B cell (primary cell): ENCODE data around the gene CCDC88B. TPM values are rescaled to one million over a fixed set of nuclear protein-coding genes. Genes with fewer than 3 reads are reported as not detected.
"Not testable (repeated sequence)": the region's sequence is repeated elsewhere in the genome, so short reads cannot be mapped to it uniquely, and the experiment has no call there.

ENCODE experiments used
- ATAC-seq: fragments of 200-7000 bp; cut with Tn5 transposase; one replicate; pipeline ENCODE4 v1.10.0; 2021; ENCODE audit warnings: low read depth, mild to moderate bottlenecking, moderate number of reproducible peaks, moderate library complexity
- CTCF ChIA-PET: fragments of 350-600 bp; sonication (Branson Sonifier 250); formaldehyde crosslinking; loops from one replicate; lab custom pipeline; 2021; ENCODE audit warnings: antibody characterized with exemption, inconsistent platforms; lab: Charles Lee
- POLR2A ChIA-PET: fragments of 350-600 bp; sonication (Branson Sonifier 250); formaldehyde crosslinking; loops from one replicate; lab custom pipeline; 2021; ENCODE audit warnings: antibody characterized with exemption; lab: Charles Lee
- DNase-seq: peaks from one replicate; pipeline ENCODE4 v3.0.0; 2013
- H2AFZ ChIP-seq: 2 replicates; pipeline ENCODE4 v1.6.1; 2012; ENCODE audit warnings: mild to moderate bottlenecking, low read depth, low read length; ENCODE audit not compliant: insufficient read depth, poor library complexity, severe bottlenecking
- H3K27ac ChIP-seq, 2 donors: 1 replicate in 1 of 2; 2 replicates in 1 of 2; pipeline ENCODE4 v1.5.1; 2012 to 2013; ENCODE audit warnings: low read length in 2 of 2, mild to moderate bottlenecking in 2 of 2, moderate library complexity in 1 of 2
- H3K27me3 ChIP-seq, 4 experiments: fragments of 200-600 bp in 1 of 4; sonication (generic) in 1 of 4; replicated peaks in 1 of 4; 1 replicate in 2 of 4; 2 replicates in 2 of 4; pipeline versions ENCODE4 v1.6.1 to v1.7.0; 2013 to 2016; ENCODE audit warnings: low read length in 3 of 4, mild to moderate bottlenecking in 2 of 4, mixed read lengths in 1 of 4, moderate library complexity in 1 of 4; ENCODE audit not compliant: insufficient read depth in 4 of 4, control insufficient read depth in 3 of 4; ENCODE audit errors: control extremely low read depth in 1 of 4
- H3K36me3 ChIP-seq, 2 experiments: replicated peaks in 1 of 2; 1 replicate in 1 of 2; 2 replicates in 1 of 2; pipeline versions ENCODE4 v1.6.1 to v1.7.1; 2013; ENCODE audit warnings: low read length in 1 of 2; ENCODE audit not compliant: insufficient read depth in 2 of 2, control insufficient read depth in 1 of 2; ENCODE audit errors: control extremely low read depth in 1 of 2, extremely low read depth in 1 of 2
- H3K4me1 ChIP-seq, 2 donors: fragments of 200-600 bp in 1 of 2; sonication (generic) in 1 of 2; 1 replicate in 1 of 2; 2 replicates in 1 of 2; pipeline versions ENCODE4 v1.5.1 to v1.6.1; 2013 to 2017; ENCODE audit warnings: low read length in 2 of 2; ENCODE audit not compliant: control insufficient read depth in 2 of 2, insufficient read depth in 2 of 2
- H3K4me2 ChIP-seq: replicated peaks from 2 replicates; pipeline ENCODE3; 2012; ENCODE audit warnings: mild to moderate bottlenecking, low read depth, low read length; ENCODE audit not compliant: poor library complexity, severe bottlenecking
- H3K4me3 ChIP-seq, 5 experiments: fragments of 200-600 bp in 1 of 5; sonication (generic) in 1 of 5; 1 replicate in 3 of 5; 2 replicates in 2 of 5; pipeline versions ENCODE4 v1.5.1 to v1.7.0; 2011 to 2016; ENCODE audit warnings: low read length in 4 of 5, mild to moderate bottlenecking in 4 of 5, low read depth in 2 of 5, control low read depth in 1 of 5, moderate library complexity in 1 of 5; ENCODE audit not compliant: insufficient read depth in 1 of 5; ENCODE audit errors: control extremely low read depth in 1 of 5, extremely low read depth in 1 of 5
- H3K79me2 ChIP-seq: fragments of 200-600 bp; sonication (generic); one replicate; pipeline ENCODE4 v1.6.0; 2016; ENCODE audit warnings: low read length; ENCODE audit not compliant: control insufficient read depth, insufficient read depth
- H3K9ac ChIP-seq: fragments of 200-600 bp; sonication (generic); 2 replicates; pipeline ENCODE4 v1.6.1; 2017; ENCODE audit warnings: mild to moderate bottlenecking, low read length, moderate library complexity
- H3K9me3 ChIP-seq, 3 donors: one replicate each; pipeline versions ENCODE4 v1.6.1 to v1.7.1; 2013; ENCODE audit warnings: low read length in 2 of 3; ENCODE audit not compliant: control insufficient read depth in 2 of 3, insufficient read depth in 1 of 3; ENCODE audit errors: control extremely low read depth in 1 of 3
- H4K20me1 ChIP-seq: 2 replicates; pipeline ENCODE4 v1.6.0; 2012; ENCODE audit warnings: mild to moderate bottlenecking, low read length; ENCODE audit not compliant: insufficient read depth, control insufficient read depth, poor library complexity, severe bottlenecking
- H3K27ac Mint-ChIP-seq: one replicate; pipeline ENCODE4 v1.8.0; 2021; ENCODE audit warnings: mixed read lengths
- H3K27me3 Mint-ChIP-seq: one replicate; pipeline ENCODE4 v1.8.0; 2021; ENCODE audit warnings: mixed read lengths
- H3K4me1 Mint-ChIP-seq: one replicate; pipeline ENCODE4 v1.8.0; 2021; ENCODE audit warnings: mixed read lengths
- H3K4me3 Mint-ChIP-seq: one replicate; pipeline ENCODE4 v1.8.0; 2021; ENCODE audit warnings: mixed read lengths
- H3K9me3 Mint-ChIP-seq: one replicate; pipeline ENCODE4 v1.8.0; 2022; ENCODE audit warnings: mixed read lengths; ENCODE audit not compliant: insufficient read depth
- EZH2 ChIP-seq: IDR thresholded peaks from 2 replicates; pipeline ENCODE4 v1.6.1; 2012; ENCODE audit warnings: borderline replicate concordance, low read depth, mild to moderate bottlenecking, moderate library complexity, low read length; ENCODE audit not compliant: insufficient read depth, poor library complexity, severe bottlenecking
- WGBS: methylation state at CpG from one replicate; pipeline ENCODE4 v1.1.5; 2013; ENCODE audit warnings: missing lambda C conversion rate; ENCODE audit not compliant: insufficient coverage; 5-methylcytosine and 5-hydroxymethylcytosine counted together
- intact Hi-C: fragments of 100-400 bp; cut with micrococcal nuclease; formaldehyde crosslinking; loops from one replicate; pipeline ENCODE4 v1.10.0; 2022
- polyA plus RNA-seq: library from polyadenylated mRNA; depleted of rRNA; stranded (reverse); fragments of >200 nt; gene quantifications from 2 replicates; pipeline ENCODE4 v1.2.3, GENCODE V29; 2012
- total RNA-seq, 2 donors: library from RNA; stranded (reverse); fragments of 120-200 nt in 1 of 2; gene quantifications; 1 replicate in 1 of 2; 2 replicates in 1 of 2; pipeline versions ENCODE4 v1.2.3 to v1.2.4, GENCODE V29; 2013 to 2022
- TF ChIP-seq, protein P1 (sequence below): fragments of 200-600 bp; IDR thresholded peaks from one replicate; pipeline ENCODE4 v1.8.0; 2022; ENCODE audit warnings: antibody characterized with exemption, mild to moderate bottlenecking

The CCDC88B gene
- total and polyA plus RNA-seq, 2 donors (not counting 1 experiment from before 2014, with no cell fraction given): 172 to 208 TPM

DNA sequence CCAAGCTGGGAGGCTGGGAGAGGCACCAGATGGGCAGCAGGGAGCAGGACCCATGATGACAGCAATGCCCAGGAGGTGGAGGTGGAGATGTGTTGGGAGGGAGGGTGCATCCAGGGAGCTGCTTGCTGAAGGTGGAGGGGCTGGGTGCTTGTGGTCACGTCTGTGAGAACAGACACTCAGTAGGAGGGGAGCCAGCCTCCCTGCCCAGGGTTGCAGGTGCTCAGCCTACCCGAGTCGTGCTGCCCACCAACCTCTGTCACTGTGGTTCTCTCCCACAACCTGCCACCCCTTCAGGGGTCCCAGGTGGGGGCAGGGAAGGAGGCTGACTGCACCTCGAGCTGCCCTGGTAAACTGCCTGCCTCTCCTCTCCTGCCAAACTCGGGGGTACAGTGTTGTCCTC, 16.6 kb upstream of the CCDC88B start:
- Histone ChIP-seq H3K4me2 (no peak overlapping the region), H3K36me3 (peaks cover 0 to 7% of the 10 kb centered on the region in 2 experiments), H3K9me3 (no peaks in the 10 kb centered on the region), H3K4me1 (peaks cover 8 to 11% of the 10 kb centered on the region in 2 donors), H3K27me3 (no peaks in the 10 kb centered on the region), H4K20me1 (no peaks in the 10 kb centered on the region), H3K27ac (no peak overlapping the region), H2AFZ (no peak overlapping the region), H3K4me3 (no peak overlapping the region), H3K9ac (no peak overlapping the region), H3K79me2 (peaks cover 3% of the 10 kb centered on the region)
- CTCF ChIA-PET: interaction anchor here (0.7 to 3.3 kb wide), 2 partner anchors 31 to 33 kb away, joined by 3 to 12 read pairs; no protein-coding TSS in a partner anchor
- Mint-ChIP-seq H3K4me1 (peaks cover 16% of the 10 kb centered on the region), H3K9me3 (no peaks in the 10 kb centered on the region), H3K27ac (no peak overlapping the region), H3K27me3 (no peaks in the 10 kb centered on the region), H3K4me3 (no peak overlapping the region)
- POLR2A ChIA-PET: interaction anchor here (0.6 to 1.8 kb wide), 2 partner anchors 12 to 109 kb away, joined by 7 to 9 read pairs; no protein-coding TSS in a partner anchor
- DNase-seq (no peak), ATAC-seq (no peak)
- TF ChIP-seq, protein P1, sequence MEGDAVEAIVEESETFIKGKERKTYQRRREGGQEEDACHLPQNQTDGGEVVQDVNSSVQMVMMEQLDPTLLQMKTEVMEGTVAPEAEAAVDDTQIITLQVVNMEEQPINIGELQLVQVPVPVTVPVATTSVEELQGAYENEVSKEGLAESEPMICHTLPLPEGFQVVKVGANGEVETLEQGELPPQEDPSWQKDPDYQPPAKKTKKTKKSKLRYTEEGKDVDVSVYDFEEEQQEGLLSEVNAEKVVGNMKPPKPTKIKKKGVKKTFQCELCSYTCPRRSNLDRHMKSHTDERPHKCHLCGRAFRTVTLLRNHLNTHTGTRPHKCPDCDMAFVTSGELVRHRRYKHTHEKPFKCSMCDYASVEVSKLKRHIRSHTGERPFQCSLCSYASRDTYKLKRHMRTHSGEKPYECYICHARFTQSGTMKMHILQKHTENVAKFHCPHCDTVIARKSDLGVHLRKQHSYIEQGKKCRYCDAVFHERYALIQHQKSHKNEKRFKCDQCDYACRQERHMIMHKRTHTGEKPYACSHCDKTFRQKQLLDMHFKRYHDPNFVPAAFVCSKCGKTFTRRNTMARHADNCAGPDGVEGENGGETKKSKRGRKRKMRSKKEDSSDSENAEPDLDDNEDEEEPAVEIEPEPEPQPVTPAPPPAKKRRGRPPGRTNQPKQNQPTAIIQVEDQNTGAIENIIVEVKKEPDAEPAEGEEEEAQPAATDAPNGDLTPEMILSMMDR: no peak
- TF ChIP-seq EZH2: no peak
- intact Hi-C loops: no loop called here
- WGBS: 10% methylated on average over 3 of the region's 5 CpGs

GRCh38 chr11:64323984-64324383, 16.0 kb upstream of the CCDC88B start:
- 96% methylated on average over 4 of the region's 4 CpGs for WGBS
- ATAC-seq, H3K36me3 ChIP-seq, H3K79me2 ChIP-seq, H3K9me3 Mint-ChIP-seq, H3K9me3 ChIP-seq, intact Hi-C loops, H3K4me3 ChIP-seq, H3K9ac ChIP-seq, H3K27me3 ChIP-seq, H3K27ac Mint-ChIP-seq, H3K27ac ChIP-seq, H3K4me3 Mint-ChIP-seq, H3K4me1 ChIP-seq, H4K20me1 ChIP-seq, H3K27me3 Mint-ChIP-seq, H2AFZ ChIP-seq, DNase-seq, H3K4me2 ChIP-seq: not testable (repeated sequence)
- CTCF ChIA-PET: interaction anchor here (0.7 to 3.3 kb wide), 2 partner anchors 31 to 33 kb away, joined by 3 to 12 read pairs; no protein-coding TSS in a partner anchor
- peaks cover 13% of the 10 kb centered on the region for H3K4me1 Mint-ChIP-seq
- POLR2A ChIA-PET: interaction anchor here (1.8 kb wide), 1 partner anchor 11 kb away, joined by 7 read pairs; no protein-coding TSS in a partner anchor
